Effector memory CD8-positive, alpha-beta T cell (primary cell): ENCODE results near the gene TMEM182.
A peak's percentile ranks its signal among the peaks of the same experiment; 100 is the strongest.

Source experiments
- ATAC-seq: fragments of 150-1000 bp; cut with Tn5 transposase; replicated peaks from 2 replicates; pipeline ENCODE4 v1.10.0; 2021; ENCODE audit warnings: mild to moderate bottlenecking, moderate library complexity
- DNase-seq, 3 experiments: peaks; one replicate each; pipeline ENCODE4 v3.0.0; 2021
- H3K27ac Mint-ChIP-seq, 2 donors: one replicate each; pipeline ENCODE4 v1.8.0; 2022; ENCODE audit warnings: mild to moderate bottlenecking in 2 of 2, mixed read lengths in 2 of 2, moderate library complexity in 2 of 2
- H3K27me3 Mint-ChIP-seq, 2 donors: one replicate each; pipeline ENCODE4 v1.8.0; 2022; ENCODE audit warnings: mixed read lengths in 2 of 2
- H3K36me3 Mint-ChIP-seq: one replicate; pipeline ENCODE4 v1.8.0; 2022; ENCODE audit warnings: mild to moderate bottlenecking, moderate library complexity, mixed read lengths; ENCODE audit not compliant: insufficient read depth
- H3K4me1 Mint-ChIP-seq, 2 donors: one replicate each; pipeline ENCODE4 v1.8.0; 2022; ENCODE audit warnings: low read depth in 2 of 2, mixed read lengths in 2 of 2
- H3K4me3 Mint-ChIP-seq, 2 donors: one replicate each; pipeline ENCODE4 v1.8.0; 2022; ENCODE audit warnings: mild to moderate bottlenecking in 2 of 2, mixed read lengths in 2 of 2, moderate library complexity in 2 of 2
- H3K9me3 Mint-ChIP-seq, 2 donors: one replicate each; pipeline ENCODE4 v1.8.0; 2022; ENCODE audit warnings: mixed read lengths in 2 of 2

The TMEM182 gene

DNA sequence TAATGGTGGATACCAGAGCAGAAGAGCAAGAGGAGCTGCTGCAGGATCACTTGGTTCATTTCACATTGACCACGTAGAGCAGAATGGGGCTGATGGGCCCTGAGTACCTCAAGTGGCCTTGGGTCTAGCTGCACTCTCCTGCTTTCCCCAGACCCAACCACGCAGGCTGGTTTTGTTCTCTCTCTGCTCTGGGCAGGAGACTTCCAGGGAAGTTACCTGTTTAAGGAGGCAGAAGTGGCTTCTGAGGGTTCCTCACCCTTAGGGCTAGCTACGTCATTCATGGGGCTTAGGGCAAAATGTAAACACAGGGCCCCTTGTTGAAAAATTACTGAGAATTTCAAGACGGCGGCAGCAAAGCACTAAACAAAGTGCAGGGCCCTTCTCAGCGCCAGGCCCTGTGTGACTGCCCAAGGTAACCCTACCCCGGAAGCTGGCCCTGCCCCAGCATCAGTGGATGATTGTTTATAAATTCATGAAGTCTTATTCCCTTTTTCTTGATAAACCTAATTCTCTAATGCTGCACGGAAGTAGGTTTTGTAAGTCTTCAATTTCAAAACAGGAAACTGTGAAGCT lies 75.9 kb downstream of the TMEM182 start:
- H3K4me3 Mint-ChIP-seq, result no peak overlapping the region
- H3K27ac Mint-ChIP-seq, result no peak overlapping the region
- peaks cover 0 to 2% of the 10 kb centered on the region in 2 donors for H3K4me1 Mint-ChIP-seq
- no peaks in the 10 kb centered on the region for H3K9me3 Mint-ChIP-seq
- peaks cover 0 to 4% of the 10 kb centered on the region in 2 donors for H3K27me3 Mint-ChIP-seq
- peaks cover 2% of the 10 kb centered on the region for H3K36me3 Mint-ChIP-seq
- no peak for ATAC-seq
- no peak for DNase-seq

DNA sequence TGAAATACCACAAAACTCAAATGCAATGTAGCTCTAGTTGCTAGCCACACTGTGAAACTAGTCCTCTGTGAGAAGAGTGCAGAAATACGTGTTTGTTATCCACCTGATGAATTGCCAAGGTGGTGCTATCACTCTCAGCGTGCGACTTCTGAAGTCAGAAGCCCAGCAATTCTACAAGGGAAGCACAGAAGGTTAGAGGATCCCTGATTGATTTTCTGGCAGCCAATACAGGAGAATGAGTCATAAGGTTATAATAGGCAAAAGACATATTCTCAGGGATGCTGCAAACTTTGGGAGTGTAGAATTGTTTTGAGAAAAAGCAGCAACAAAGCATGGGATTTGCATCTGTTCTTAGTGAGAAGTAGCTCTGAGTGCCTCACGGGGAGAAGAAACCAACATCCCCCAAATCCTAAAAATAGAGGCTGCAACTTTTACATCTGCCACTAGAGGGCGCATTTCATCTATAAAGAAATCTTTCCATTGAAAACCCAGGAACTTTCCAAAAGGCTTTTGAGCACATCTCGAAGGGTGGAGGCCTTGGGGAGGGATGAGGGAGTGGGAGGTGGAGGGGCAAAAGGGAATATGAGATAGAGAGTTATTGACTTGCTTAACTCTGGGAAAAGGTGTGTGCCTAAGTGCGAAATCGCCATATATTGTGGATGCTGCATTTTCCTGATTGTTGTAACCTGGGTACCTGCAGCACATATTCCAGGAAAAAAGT lies 78.0 kb downstream of the TMEM182 start:
- Mint-ChIP-seq H3K9me3 (no peaks in the 10 kb centered on the region), H3K27ac (no peak overlapping the region), H3K36me3 (peaks cover 2% of the 10 kb centered on the region), H3K4me1 (peaks cover 0 to 2% of the 10 kb centered on the region in 2 donors), H3K27me3 (peaks cover 0 to 4% of the 10 kb centered on the region in 2 donors), H3K4me3 (no peak overlapping the region)
- ATAC-seq, result no peak
- peak; percentile 19 to 27 (median 23) for DNase-seq

DNA sequence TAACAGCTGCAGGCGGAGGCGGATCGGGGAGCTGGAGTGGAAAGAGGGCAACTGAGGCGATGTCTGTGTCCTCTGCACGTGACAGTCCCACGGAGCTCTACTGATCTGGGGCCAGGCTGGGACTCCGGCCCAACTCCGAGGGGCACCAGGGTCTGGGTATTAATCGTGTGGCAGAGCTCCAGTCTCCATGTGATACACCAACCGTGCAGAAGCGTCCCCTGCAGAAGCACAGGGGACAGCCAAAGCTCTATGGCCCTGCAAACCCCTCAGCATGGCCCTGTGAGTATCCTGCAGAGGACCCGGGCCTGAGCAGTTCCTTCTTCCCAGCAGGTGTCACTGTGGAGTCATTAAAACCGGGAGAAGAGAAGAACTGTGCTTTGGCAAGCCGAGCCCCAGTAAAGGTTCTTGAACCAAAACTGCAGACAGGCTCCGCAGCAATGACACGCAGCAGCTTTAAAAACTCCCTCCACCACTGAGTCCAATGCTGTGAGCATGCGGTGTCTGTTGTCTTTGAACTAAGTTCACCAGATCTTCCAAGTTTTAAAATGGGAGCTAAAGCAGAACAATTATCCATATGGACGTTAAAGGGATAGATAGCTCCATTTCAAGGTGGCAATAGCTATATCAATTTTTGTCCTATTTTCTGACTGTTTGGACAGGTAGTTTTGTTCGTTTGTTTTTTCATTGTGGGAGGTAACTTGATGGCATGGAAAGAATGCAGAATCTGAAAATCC lies 79.4 kb downstream of the TMEM182 start:
- H3K4me1 Mint-ChIP-seq, result peaks cover 0 to 2% of the 10 kb centered on the region in 2 donors
- no peak for ATAC-seq
- H3K27ac Mint-ChIP-seq, result no peak overlapping the region
- DNase-seq, result no peak
- H3K27me3 Mint-ChIP-seq, result peaks cover 4 to 8% of the 10 kb centered on the region in 2 donors
- peaks cover 2% of the 10 kb centered on the region for H3K36me3 Mint-ChIP-seq
- no peaks in the 10 kb centered on the region for H3K9me3 Mint-ChIP-seq
- no peak overlapping the region for H3K4me3 Mint-ChIP-seq

DNA sequence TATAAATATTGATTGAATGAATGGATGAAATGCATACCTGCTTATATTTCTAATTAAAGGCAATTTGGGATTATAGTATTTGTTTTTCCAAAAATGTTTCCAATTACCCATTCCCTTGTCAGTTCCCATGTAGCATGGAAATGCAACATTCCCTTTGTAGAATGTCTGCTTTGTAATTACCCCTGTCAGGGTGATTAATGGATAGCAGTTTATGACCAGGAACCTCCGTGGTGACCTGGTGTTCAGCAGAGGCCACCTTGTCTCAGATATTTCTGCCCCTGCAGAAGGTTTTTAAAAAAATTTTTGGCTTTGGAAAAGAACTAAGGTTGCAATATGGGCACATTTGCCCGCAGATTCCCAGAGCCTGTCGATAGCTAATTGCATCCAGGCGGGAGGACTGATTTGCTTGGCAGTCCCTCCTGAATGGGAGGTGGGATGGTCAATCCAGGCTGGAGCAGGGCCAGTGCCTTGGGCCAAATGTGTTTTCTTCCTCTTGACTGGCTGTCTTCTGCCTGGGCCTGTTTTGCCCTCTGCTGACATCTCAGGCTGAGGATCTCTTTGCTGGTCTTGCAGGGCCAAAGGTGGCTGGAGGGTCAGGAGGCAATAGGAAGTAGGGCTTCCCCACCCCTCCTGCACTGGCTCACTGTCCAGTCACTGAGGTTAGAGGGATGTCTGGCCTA lies 82.1 kb downstream of the TMEM182 start:
- Mint-ChIP-seq H3K4me3 (no peak overlapping the region), H3K36me3 (no peaks in the 10 kb centered on the region), H3K27me3 (peaks cover 15 to 29% of the 10 kb centered on the region in 2 donors), H3K9me3 (no peaks in the 10 kb centered on the region), H3K27ac (no peak overlapping the region), H3K4me1 (peaks cover 0 to 2% of the 10 kb centered on the region in 2 donors)
- ATAC-seq (no peak), DNase-seq (no peak)

DNA sequence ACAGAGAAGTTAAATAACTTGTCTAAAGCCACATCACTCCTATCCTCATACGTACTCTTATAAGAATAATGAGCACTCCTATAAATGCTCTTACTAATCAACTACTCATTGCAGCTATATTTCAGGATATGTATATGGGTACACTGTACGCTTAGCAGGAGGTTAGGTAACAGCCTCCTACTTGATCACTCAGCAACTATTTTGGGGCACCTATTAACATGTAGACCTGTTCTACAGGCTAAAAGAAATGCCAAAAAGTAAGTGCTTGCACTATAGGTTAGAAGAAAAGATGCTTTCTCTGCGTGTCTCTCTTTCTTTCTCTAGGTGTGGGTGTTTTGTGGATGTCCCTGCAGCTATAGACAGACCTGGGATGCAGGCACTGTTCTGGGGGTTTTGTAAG lies 83.1 kb downstream of the TMEM182 start:
- Mint-ChIP-seq H3K27ac (no peak overlapping the region), H3K4me1 (peaks cover 0 to 2% of the 10 kb centered on the region in 2 donors), H3K36me3 (no peaks in the 10 kb centered on the region), H3K27me3 (peaks cover 17 to 32% of the 10 kb centered on the region in 2 donors), H3K9me3 (no peaks in the 10 kb centered on the region), H3K4me3 (no peak overlapping the region)
- DNase-seq (no peak), ATAC-seq (no peak)

DNA sequence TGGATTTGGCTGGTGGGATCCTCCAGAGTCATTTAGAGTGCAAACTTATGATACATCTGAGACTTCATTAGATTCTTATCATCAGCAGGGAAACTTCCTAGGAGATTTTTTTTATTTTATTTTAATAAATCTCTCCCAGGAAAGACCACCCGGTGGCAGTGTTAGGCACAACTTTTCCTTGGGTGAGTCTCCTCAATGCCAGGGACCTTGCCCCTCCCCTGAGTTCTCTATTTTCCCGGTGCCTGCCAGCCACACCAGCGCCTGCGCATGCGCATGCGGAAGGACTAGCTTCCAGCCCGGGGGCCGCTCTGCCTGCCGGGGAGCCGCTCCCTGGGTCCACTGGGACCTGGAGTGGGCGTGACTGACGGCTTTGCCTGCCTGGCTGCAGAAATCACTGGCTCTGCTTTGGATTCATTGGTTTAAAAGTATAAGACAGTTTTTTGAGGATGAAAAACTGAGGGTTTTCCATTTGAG lies 86.6 kb downstream of the TMEM182 start:
- Mint-ChIP-seq H3K36me3 (no peaks in the 10 kb centered on the region), H3K27ac (no peak overlapping the region), H3K9me3 (peaks cover 0 to 1% of the 10 kb centered on the region in 2 donors), H3K4me3 (no peak overlapping the region), H3K4me1 (no peaks in the 10 kb centered on the region), H3K27me3 (peaks cover 14 to 32% of the 10 kb centered on the region in 2 donors)
- ATAC-seq, result no peak
- no peak for DNase-seq

DNA sequence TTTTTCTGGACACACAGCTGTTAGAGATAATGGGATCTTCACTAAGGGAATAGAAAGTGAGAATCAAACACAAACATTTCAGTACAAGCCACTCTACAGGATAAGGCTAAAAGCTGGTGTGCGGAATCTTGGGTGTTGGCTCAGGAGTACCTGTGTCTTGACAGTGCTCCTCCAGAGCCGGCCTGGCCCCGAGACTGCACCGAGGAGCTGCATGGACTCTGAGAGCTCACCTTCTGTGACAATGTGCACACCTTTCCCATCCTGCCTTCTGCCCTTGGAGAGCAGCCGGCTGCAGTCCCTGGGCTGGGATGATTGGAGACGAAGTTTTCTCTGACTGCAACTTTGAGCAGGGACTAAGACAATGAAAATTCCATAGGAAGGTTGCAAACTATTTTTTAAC lies 89.1 kb downstream of the TMEM182 start:
- H3K36me3 Mint-ChIP-seq, result no peaks in the 10 kb centered on the region
- peaks cover 0 to 1% of the 10 kb centered on the region in 2 donors for H3K9me3 Mint-ChIP-seq
- peaks cover 14 to 28% of the 10 kb centered on the region in 2 donors for H3K27me3 Mint-ChIP-seq
- DNase-seq, result no peak
- no peaks in the 10 kb centered on the region for H3K4me1 Mint-ChIP-seq
- H3K4me3 Mint-ChIP-seq, result no peak overlapping the region
- H3K27ac Mint-ChIP-seq, result no peak overlapping the region
- ATAC-seq, result no peak

DNA sequence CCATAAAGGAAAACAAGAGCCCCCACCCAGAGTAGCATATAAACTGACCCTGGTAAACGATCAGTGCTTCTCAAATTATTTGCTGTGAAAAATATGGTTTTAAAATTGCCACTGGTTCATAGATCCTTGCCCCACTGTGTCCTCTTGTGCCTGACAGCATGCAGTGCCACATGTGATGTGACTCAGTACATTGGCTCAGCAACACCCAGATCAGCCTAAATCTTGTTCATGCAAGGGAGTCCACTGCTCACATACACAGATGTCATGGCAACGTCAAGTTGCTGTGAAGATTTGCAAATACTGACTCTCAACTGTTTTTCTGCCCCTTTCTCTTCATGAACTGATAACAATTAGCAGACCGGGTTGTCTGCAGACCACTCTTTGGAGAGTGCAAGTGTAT lies 91.0 kb downstream of the TMEM182 start:
- Mint-ChIP-seq H3K27ac (no peak overlapping the region), H3K27me3 (peaks cover 12 to 14% of the 10 kb centered on the region in 2 donors), H3K36me3 (no peaks in the 10 kb centered on the region), H3K4me1 (no peaks in the 10 kb centered on the region), H3K9me3 (peaks cover 0 to 2% of the 10 kb centered on the region in 2 donors), H3K4me3 (no peak overlapping the region)
- ATAC-seq (no peak), DNase-seq (no peak)
